K562 (cell line): ENCODE data around the gene CDT1. TPM values are rescaled to one million over a fixed set of nuclear protein-coding genes. Genes with fewer than 3 reads are reported as not detected.

Source experiments
- BRF1 ChIP-seq: IDR thresholded peaks from 3 replicates; pipeline ENCODE4 v1.6.1; 2011; ENCODE audit warnings: borderline replicate concordance, mild to moderate bottlenecking; ENCODE audit not compliant: insufficient read length; ENCODE audit errors: extremely low read depth
- NFRKB ChIP-seq: fragments of 450-650 bp; IDR thresholded peaks from 2 replicates; pipeline ENCODE4 v1.6.1; 2016; ENCODE audit warnings: low read depth
- RREB1 ChIP-seq: fragments of 250-450 bp; sonication (Bioruptor Pico); IDR thresholded peaks from 2 replicates; pipeline ENCODE4 v1.4.0; 2020
- ZC3H11A ChIP-seq: IDR thresholded peaks from 2 replicates; pipeline ENCODE4 v1.6.1; 2012; ENCODE audit warnings: low read depth, low read length, improper control_type of control experiment
- ZFP30 ChIP-seq: fragments of 250-450 bp; sonication (Bioruptor Pico); IDR thresholded peaks from 2 replicates; pipeline ENCODE4 v1.8.0; 2022; ENCODE audit warnings: moderate library complexity, mild to moderate bottlenecking, inconsistent platforms, borderline replicate concordance
- polyA plus RNA-seq, 8 experiments: library from polyadenylated mRNA; depleted of rRNA in 4 of 8; stranded (reverse) in 5 of 8; unstranded in 3 of 8; fragments of >200 nt; fragmentation: Nextera tagmentation in 2 of 8; fragmentation: Illumina TruSeq in 1 of 8; extraction: Ambion mirVana in 2 of 8; extraction: Trizol in 1 of 8; gene quantifications; 2 replicates each; pipeline versions ENCODE4 v1.2.1 to v1.2.3, GENCODE V29; 2011 to 2014; ENCODE audit warnings: inconsistent platforms in 1 of 8, missing spikeins in 1 of 8
- total RNA-seq, 7 experiments: library from RNA; depleted of rRNA in 6 of 7; stranded (reverse); fragments of >200 nt in 6 of 7; fragmentation: Illumina TruSeq in 2 of 7; extraction: Trizol in 2 of 7; gene quantifications; 2 replicates each; pipeline versions ENCODE4 v1.2.1 to v1.2.3, GENCODE V29; 2011 to 2021; ENCODE audit warnings: low replicate concordance in 1 of 7

Gene CDT1
- total and polyA plus RNA-seq, 9 of the 15 experiments (the other 6 are each of a cell fraction or from before 2014, with no cell fraction given): 0.92 to 178 (median 14.2) TPM

GRCh38 chr16:88851616-88852015 lies 48.0 kb downstream of the CDT1 start (continued):
- no peak for TF ChIP-seq RREB1 (CRISPR knock-in tag)
- no peak for TF ChIP-seq BRF1
- no peak for TF ChIP-seq ZC3H11A
- no peak for TF ChIP-seq ZFP30 (CRISPR knock-in tag)
- no peak for TF ChIP-seq NFRKB
- TF ChIP-seq, all 486 proteins: peak for 0
